GM19240 (cell line): ENCODE measurements around the gene PSMB11.
"Not testable (repeated sequence)": the region's sequence is repeated elsewhere in the genome, so short reads cannot be mapped to it uniquely, and the experiment has no call there.

Experiments used
- DNase-seq: peaks from one replicate; pipeline ENCODE4 v3.0.0; 2011; ENCODE audit warnings: low spot score; ENCODE audit not compliant: insufficient read length

PSMB11 gene

DNA sequence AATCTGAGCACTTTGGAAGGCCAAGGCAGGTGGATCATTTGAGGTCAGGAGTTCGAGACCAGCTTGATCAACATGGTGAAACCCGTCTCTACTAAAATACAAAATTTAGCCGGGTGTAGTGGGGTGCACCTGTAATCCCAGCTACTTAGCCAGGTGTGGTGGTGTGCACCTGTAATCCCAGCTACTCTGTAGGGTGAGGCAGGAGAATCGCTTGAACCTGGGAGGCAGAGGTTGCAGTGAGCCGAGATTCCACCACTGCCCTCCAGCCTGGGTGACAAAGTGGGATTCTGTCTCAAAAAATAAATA lies 28.3 kb upstream of the PSMB11 start:
- DNase-seq, result not testable (repeated sequence)

DNA sequence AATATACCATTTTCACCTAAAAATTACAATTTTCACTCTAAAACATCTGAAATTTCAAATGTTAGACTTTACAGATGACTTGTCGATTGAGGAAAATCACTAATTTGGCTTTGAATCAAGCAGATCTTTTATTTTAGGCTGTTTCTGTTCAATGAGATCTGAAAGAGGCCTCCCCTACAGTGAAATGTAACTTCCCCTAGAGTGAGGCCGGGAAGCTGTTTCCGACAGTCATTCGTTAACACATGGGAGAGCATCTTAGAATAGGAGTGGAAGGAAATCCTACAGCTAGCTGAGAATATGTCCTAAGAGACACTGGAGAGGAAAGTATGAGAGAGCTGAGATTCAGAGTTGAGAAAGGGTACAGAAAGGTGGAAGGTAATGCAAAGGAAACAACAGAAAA lies 26.4 kb upstream of the PSMB11 start:
- no peak for DNase-seq

DNA sequence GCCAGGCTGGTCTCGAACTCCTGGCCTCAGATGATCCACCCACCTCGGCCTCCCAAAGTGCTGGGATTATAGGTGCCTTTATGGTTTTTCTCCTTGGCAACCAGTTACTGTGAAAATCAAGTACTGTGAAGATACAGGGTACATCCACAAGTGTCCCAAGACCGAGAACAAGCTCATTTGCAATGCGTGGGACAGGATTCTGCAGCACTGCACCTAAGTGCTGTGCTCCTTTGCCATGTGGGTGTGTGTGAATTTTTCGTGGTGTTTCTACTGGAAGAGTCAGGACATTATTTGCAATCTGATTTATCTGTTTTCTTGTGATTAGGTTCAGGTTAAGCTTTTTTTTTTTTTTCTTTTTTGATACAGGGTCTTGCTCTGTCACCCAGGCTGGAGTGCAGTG lies 24.9 kb upstream of the PSMB11 start:
- DNase-seq, result no peak

DNA sequence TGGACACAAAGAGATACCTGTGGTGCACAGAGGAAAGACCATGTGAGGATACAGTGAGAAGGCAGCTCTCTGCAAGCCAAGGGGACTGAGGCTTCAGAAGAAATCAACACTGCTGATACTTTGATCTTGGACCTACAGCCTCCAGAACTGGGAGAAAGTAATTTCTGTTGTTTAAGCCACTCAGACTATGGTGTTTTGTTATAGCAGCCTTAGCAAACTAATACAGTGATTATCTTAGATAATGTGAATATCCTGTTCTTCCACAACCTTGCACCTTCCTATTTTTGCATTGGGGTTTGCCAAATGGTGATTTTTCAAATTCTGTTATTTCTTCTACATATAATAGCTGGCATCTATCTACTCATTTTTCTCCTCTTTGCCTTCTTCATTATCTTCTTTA lies 23.9 kb upstream of the PSMB11 start:
- no peak for DNase-seq

DNA sequence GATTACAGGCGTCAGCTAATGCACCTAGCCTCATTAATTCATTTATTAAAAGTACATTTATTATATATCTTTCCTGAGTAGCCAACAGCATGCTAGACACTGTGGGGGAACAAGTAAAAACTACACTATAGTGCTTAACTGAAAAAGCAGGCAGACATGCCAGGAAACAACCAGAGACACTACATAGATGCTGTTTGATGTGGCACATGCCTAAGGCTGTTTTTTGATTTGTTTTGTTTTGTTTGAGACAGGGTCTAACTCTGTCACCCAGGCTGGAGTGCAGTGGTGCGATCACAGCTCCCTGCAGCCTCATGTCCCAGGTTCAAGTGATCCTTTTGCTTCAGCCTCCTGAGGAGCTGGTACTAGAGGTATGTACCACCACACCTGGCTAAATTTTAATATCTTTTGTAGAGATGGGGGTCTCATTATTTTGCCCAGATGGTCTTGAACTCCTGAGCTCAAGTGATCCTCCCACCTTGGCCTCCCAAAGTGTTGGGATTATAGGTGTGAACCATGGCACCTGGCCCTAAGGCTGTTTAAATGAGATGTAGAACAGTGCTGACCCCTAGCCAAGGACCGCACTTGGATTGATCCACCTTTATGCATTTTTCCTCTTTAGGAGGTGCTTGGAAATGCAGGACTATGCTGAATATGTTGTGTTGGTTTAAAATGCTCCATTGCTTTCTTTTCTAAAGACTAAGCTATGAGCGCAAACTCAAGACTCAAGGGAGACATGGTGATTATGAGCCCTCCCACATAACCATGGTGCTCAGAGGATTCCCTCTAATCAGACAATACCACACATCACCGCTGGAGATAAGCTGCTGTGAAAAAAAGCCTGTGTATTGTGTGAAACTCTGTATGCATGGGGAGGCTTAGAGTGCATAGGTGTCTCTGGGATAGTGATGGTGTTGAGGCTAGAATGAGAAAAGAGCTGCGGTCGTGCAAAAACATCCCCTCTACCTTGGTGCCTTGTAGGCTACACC lies 21.6 kb upstream of the PSMB11 start:
- DNase-seq, result no peak

DNA sequence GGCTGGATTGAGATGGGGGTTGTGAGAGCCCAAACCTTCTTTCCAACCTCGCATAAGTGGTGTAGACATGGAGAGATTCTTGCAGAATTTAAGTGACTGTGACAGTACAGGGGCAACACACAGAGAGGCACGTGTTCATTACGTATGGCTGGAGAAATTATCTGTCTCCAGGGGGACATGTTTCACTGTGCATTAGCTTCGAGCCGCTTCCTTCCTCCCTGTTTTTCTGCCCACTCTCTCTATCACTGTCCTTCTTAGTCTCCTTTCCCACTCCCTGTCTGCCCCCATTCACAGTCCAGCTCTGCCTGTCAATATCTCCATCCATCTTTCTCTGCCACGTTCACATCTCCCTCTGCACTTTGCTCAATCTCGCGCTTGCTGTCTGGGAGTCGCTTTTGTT lies 20.6 kb upstream of the PSMB11 start:
- DNase-seq, result no peak

DNA sequence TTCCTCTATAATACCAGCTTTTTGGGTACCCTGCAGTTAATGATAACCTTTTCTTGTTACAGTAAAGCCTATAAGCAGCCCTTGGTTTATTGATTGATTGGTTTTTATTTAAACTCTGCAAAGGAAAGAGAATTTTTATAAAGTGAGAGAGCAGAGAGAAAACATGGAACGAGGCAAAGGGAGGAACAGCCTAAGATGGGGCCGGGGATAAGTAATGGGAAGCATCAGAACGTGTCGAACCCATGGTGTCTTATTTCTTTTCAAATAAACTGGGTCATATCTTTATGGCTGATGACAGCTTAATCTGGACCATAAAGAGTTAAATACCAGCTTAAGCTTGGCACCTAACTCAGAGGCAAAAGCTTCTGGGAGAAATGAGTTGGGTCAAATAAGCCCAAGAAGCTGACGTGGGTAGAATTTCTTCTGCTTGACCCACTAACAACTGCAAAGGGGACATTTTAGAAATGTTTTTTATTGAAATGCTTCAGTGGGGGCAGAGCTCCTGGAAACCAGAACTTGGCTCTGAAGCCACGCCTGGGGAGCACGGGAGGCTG lies 20.0 kb upstream of the PSMB11 start:
- DNase-seq, result no peak

DNA sequence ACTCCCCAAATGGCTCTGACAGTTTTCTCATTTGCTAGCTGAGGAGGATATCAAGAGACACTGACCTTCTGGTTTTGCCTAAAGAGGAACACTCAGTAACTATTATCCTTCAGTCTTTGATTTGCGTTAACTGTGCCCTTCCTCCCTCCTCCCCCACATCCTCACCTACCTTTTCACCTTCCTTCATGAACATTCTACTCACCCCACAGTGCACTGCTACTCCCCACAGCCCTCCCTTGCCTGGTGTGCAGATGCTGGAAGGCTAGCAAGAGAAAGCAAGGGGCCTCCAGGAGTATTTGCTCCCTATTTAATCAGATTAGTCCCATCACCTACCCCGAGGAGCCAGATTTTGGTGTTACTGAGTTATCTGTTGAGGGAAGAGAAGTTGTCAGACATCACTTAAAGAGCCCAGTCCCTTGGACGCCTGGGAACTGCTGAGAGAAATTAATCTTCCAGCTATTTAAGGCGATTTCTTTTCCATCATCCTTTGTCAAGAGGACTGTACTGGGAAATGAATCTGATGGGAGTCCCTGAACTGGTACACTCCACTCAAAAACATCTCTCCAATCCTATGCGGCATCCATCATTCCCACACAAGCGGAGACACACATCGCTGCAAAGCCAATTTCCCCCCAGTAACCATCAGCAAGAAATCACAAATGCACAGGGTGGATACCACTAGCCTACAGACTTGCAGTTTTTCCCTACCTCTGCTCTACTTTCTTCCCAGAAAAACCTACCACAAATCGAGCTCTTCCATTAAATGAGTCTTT lies 18.8 kb upstream of the PSMB11 start:
- DNase-seq, result no peak

DNA sequence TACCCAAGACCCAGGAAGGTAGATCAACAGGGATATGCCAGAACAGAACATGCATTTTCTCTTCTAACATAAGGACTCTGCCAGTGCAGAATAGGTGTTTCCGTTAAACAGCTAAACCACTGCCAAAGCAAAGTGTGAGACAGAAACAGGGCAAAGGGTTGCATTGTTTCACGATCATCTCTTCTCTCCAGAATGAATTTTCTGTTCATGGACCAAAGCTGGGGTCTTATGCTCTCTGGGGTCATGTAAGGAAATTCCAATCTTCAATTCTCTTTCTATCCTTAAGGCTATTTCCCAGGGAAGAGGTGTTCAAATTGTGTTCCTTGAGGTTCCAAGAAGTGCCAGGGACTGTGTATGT lies 18.2 kb upstream of the PSMB11 start:
- DNase-seq, result no peak

DNA sequence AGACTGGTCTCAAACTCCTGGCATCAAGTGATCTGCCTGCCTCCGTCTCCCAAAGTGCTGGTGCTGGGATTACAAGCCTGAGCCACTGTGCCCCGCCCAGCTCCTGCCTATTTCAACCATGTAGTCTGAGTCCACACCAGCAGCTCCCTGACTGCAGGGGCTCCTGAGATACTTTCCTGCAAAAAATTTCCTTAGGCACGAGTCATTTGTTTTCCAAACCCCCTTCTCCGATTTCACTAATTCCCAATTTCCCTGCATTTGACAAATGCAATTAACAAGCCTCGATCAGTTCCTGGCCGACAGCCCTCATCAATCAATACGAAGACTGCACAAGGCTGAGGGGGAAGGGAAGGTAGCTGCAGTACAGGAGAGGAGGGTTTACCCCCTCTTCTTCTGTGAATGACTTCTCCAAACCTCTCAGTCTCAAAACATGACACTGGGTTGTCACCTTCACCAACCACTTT lies 17.4 kb upstream of the PSMB11 start:
- DNase-seq, result no peak

DNA sequence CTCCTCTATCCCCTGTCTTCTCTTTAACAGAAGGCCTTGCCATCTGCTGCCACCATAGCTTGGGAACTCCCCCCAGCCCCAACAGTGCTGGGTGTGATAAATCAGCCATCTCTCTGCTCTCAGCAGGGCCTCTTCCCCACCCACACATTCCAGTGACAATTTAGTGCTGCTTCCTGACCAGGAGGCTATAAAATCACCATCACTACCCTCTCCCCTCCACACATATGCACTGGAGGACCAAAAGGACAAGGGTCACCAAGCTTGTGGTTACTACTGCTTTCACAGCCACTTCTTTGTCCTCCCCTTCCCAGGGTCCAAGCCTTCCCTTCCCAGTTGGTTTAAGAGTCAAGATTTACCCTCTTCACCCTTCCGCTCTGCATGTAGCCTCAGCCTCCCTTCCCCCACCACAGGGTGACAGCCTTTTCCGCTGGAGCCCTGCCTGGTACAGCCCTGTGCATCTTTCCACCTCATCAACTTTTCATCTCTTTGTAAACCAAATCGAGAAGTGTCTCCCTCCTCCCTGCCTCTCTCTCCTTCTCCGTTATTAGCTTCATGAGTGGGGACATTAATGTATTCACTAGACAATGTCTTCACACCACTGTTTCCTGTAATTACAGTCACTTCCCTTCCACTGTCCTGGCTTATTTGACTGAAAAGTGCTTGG lies 16.7 kb upstream of the PSMB11 start:
- no peak for DNase-seq

DNA sequence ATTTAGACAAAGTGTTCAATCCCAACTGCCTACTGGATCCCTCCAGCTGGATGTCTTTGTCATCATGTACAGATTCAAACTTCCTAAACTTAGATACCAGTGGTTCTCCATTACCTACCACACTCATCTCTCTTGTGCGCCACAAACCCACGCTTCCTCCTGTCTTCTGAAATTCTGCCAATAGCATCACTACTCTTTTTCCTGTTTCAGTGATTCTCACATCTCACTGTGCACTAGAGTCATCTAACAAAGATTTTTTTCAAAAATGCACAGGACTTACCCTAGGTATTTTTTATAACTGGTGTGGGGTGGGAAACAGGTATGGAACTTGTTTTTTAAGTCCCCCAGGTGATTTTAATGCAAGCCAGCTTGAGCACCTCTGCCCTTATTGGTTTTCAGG lies 13.2 kb upstream of the PSMB11 start:
- DNase-seq, result no peak

DNA sequence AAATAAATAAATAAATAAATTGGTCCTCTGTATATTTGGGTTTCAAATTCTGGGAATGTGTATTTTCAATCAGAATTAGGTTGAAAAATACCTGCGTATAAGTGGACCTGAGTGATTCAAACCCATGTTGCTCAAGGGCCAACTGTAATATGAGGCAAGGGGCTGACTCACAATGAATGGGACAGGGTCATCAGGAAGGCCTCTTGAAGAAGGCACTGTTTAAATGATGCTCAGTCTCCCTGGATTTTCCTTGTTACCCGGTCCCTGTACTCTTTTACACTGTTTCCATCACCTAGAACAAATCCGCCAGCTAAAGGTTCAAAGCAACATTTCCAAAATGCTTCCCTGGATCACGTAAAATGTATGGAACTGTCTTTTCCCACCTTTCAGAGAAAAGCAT lies 11.1 kb upstream of the PSMB11 start:
- no peak for DNase-seq

DNA sequence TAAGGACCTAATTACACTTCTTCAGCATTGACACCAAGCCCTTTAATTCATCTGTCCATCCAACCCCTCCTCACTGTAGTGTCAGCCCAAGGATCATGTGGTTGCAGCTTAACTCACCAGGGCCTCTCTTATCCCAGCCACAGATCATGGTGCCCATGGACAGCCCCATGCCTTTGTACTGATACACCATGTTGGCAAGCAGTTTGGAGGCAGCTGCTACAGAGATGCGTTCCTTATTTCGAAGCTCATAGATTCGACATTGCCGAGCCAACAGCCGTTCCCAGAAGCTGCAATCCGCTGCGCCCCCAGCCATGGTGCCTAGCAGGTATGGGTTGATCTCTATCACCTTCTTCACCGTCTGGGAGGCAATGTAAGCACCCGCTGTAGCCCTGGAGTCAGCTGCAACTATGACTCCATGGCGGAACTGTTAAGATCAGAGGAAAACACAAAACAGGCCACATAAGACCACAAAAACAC lies 8.7 kb upstream of the PSMB11 start:
- DNase-seq, result no peak

DNA sequence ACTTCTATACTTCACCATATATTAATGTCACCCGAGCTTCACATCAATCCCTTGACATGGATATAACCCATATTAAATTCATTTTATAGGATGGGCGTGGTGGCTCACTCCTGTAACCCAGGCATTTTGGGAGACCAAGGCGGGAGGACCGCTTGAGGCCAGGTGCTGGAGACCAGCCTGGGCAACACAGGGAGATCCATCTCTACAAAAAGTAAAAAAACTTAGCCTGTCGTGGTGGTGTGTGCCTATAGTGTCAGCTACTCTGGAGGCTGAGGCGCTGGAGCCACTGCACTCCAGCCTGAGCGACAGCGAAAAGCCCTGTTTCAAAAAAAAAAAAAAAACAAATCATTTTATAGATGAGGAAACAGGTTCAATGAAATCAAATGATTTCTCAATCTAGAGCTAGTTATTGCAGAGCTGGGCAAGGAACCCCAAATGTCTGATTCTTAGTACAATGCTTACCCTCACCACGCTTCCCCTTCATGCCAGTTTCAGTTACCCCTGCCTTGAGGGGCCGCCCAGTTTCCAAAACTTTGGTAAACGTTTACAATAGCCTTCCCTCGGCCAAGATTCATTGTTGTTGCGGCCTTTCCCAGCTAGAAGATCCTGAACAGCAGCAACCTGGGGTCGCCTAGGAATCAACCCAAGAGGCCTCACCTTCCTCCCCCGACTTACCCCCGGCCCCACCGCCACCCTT lies 8.1 kb upstream of the PSMB11 start:
- DNase-seq, result no peak

DNA sequence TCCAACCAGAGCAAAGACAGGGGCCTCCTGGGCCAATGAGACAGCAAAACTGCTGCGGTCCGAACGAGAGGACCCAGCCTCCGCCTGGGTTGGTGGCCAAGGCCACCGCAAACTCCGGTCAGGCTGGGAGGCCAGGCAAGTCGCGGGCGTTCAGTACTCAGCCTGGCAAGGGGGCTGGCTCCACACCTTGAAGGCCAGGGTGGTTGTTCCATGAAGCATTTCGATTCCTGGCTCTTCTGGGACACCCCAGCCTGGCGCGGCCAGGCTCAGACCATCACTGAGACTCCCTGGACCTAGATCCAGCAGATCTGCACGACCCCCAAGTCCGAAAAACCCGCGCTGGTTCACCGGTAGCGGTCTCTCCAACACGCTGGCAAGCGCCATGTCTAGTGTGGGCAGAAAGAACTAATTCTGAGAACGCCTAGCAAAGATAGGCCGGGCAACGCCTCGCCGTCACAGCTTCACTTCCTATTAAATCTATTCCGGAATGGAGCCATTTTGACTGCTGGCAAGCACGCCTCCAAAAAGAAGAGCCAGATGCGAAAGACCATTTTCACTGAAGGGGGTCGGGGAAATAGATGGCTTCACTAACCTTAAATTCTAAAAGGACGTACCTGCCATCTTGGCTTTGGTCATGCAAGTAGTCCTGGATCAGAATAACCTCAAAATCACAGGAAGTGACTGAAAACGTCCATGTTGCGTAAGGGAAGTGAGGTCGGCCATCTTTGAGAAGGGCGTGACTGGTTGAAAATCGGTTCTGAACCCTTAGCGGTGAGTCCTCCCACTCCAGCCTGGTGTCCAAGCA lies 7.3 kb upstream of the PSMB11 start, which contains the start of gene PSMB5:
TSS of gene PSMB5 (minus strand) at position 403 of the 805 bp plus-strand sequence. CDS start at position 384, 19 bp downstream.
- peak; percentile 98 for DNase-seq

DNA sequence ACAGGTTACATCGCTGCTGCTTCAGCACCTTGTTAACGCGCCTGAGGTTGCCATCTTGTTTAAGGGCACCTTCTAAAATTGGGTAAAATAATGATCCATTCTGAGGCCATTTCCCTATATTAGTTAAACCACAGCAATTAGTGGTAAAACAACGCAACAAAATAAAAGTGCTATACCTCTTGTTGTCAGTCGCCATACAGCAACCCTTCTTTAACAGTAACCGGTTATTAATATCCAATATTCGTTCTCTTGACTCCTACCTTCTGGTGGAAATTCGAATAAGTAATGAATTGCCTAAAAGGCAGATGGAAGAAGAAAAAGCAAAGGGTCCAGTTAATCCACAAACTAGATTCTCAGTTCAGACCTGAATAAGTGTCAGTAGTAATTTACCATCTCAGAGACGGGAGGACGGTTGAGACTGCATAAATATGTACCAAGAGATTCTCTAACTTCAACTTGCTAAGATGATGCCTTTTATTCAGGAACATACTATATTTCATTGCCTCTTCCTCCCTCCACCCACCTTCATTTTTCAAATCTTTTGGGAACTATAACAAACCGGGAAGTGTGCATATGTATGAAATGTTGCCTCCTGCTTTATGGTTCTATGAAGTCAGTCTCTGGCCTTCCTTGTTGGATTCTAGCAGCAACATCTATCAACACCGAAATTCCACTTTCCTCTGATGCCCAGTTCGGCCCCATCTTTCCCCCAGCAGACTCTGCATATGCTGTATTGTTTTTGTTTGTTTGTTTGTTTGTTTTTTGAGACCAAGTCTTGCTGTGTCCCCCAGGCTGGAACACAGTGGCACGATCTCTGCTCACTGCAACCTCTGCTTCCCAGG lies 6.5 kb upstream of the PSMB11 start:
- no peak for DNase-seq

DNA sequence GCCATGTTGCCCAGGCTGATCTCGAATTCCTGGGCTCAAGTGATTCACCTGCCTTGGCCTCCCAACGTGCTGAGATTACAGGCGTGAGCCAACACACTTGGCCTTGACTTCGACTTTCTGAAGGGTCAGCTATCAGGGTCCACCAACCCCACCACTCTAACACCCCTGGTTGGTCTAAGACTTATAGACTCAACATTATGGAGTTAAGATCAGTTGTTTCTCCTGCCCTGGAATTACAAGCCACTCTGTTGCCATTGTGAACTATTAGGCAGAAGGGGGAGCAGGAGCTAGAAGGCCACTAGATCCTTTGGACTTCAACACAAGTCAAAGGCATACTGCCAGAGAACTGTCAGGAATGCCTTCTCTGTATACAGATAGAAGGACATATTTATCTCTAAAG lies 1.9 kb upstream of the PSMB11 start:
- no peak for DNase-seq

DNA sequence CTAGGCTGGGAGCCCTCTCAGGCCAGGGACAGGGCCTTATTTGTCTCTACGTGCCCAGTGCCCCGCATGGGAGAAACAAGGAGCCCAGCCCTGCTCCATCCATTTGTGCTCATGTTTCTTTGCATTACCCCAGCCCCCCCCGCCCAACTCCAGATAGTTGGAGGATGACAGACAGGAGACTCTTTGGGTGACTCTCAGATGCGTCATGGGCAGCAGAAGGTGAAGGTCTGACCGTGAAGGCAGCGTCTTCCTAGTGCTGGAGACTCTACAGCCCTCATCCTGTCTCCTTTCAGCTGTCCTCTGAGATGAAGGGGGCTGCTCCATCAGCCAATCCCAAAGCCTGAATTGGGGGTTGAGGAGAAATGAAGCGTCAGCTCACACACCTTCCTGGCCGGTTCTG lies 283 bp upstream of the PSMB11 start:
- DNase-seq, result no peak
